Measurements from ENCODE around the gene DHRS1.

Gene DHRS1

DNA sequence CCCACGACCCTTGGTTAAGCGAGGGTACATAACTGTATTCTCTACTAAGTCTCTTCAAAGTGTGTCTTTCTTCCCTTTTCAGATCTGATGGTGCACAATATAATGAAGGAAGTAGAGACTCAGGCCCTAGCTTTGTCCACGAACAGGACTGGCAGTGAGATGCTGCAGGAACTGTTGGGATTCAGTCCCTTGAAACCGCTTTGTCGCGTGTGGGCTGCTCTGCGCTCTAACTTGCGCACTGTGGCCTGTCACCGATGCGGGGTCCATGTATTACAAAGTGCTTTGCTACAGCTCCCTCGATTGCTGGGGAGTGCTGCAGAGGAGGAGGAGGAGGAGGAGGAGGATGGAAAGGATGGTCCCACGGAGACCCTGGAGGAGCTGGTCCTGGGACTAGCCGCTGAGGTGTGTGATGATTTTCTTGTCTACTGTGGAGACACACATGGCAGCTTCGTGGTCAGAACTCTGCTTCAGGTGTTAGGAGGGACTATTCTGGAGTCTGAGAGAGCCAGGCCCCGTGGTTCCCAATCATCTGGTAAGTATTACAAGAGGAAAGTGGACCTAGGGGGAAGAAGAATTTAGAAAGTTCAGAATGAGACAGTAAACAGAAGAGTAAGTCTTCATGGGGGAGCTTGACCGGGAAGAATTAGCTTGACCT, 873 bp upstream of the DHRS1 start:
- DNase-seq (ENCODE audit: low read depth) = no peak

DNA sequence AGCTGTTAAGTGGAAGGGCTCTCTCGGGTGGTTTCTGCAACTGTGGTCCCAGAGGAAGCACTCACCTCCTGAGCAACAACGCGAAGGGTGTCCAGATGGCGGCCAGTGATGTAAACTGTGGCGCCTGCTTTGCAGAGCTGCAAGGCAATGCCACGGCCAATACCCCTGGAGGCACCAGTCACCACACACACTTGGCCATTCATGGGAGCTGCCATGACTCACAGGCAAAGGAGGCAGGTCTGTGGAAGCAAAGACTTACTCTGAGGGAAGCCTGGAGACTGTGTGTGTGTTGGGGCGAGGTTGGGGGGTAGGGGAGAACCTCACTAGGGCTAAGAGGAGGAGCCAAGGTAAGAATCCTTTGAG, 707 bp downstream of the DHRS1 start:
- DNase-seq (ENCODE audit: low read depth) = no peak
- H3K4me3 ChIP-seq (ENCODE audit: low read depth, low read length) = peak overlapping the region; percentile 98
- in situ Hi-C loops (cut with HindIII; ENCODE audit: low sequenced_read_pairs) = no loop called here
- TF ChIP-seq, protein P1, sequence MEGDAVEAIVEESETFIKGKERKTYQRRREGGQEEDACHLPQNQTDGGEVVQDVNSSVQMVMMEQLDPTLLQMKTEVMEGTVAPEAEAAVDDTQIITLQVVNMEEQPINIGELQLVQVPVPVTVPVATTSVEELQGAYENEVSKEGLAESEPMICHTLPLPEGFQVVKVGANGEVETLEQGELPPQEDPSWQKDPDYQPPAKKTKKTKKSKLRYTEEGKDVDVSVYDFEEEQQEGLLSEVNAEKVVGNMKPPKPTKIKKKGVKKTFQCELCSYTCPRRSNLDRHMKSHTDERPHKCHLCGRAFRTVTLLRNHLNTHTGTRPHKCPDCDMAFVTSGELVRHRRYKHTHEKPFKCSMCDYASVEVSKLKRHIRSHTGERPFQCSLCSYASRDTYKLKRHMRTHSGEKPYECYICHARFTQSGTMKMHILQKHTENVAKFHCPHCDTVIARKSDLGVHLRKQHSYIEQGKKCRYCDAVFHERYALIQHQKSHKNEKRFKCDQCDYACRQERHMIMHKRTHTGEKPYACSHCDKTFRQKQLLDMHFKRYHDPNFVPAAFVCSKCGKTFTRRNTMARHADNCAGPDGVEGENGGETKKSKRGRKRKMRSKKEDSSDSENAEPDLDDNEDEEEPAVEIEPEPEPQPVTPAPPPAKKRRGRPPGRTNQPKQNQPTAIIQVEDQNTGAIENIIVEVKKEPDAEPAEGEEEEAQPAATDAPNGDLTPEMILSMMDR (IDR thresholded peaks at IDR 0.05; ENCODE audit: low read depth, low read length, missing control alignments) = no peak

More for the DNA sequence above, 873 bp upstream of the DHRS1 start:
- TF ChIP-seq, protein P1 (IDR thresholded peaks at IDR 0.05; ENCODE audit: low read depth, low read length, missing control alignments) = no peak
- in situ Hi-C loops (cut with HindIII; ENCODE audit: low sequenced_read_pairs) = no loop called here
- peak overlapping the region; percentile 98 for H3K4me3 ChIP-seq (ENCODE audit: low read depth, low read length)

DNA sequence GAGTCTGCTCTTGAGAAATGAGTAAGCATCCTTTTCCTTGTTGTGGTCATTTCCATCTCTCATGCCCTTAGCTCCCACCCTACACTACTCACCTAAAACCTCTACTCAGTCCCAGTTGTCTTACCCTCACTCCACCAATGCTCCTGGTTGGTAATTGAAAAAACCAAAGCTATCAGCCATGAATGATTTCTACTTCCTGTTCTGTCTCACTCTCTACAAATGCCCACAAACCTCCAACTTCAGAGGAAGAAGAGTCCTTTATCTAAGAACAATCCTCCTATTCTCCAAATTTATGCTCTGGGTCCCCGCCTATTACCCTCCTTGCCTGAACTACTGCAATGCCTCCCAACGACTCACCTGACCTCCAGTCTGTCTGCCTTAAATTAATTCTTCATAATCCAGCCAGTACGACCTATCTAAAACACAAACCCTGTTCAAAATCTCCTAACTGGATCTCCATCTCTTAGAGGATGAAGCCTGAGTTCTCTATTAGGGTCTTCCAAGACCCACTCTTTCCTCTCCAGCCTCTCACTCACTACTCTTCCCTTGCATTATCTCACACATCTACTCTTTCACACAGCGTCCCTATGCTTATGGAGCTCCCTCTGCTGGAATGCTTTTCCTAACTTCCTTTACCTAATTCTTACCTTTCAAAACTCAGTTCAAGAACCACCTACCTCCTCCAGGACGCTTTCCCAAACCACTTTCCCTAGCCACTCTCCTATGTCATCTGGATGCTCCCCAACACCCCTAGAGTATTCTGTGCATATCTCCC, 2.2 kb downstream of the DHRS1 start:
- no peak for DNase-seq (ENCODE audit: low read depth)
- TF ChIP-seq, protein P1 (IDR thresholded peaks at IDR 0.05; ENCODE audit: low read depth, low read length, missing control alignments) = peak; percentile 60
- H3K4me3 ChIP-seq (ENCODE audit: low read depth, low read length) = no peak overlapping the region
- in situ Hi-C loops (cut with HindIII; ENCODE audit: low sequenced_read_pairs) = no loop called here

DNA sequence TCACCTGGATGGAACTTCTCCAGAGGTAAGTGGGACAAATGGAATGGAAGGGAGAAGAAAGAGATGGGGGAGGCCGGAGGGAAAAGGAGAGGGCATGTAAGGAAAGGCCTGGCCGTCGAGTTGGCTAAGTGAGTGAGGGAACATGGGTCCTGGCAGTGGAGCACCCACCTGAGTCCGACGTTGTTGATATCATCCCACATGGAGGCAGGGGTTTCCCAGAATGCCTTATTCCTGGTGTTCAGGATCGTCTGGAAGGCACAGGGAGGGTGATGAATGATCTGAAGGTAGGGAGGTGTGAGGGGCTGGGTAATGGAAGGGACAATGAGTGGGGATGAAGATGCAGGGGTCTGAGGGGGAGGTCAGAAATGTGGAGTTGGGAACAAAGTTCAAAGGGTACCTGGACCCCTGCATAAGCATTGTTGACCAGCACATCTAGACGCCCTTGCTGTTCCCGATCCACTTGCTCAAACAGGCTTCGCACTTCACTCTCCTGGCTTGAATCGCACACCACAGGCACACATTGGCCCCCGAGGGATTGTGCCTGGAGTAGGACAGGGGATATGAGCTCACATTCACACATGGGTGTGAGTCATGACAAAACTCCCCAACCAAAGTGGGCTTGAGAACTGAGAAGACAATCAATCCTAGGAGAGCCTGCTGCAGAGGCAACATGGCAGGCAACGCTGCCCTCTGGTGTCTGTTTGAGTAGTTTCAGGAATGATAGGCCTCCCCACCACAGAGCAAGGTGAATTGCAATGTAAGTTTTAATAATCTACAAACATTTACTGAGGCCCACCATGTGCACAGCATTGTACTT, 3.0 kb downstream of the DHRS1 start:
- no peak overlapping the region for H3K4me3 ChIP-seq (ENCODE audit: low read depth, low read length)
- DNase-seq (ENCODE audit: low read depth) = peak; percentile 84
- in situ Hi-C loops (cut with HindIII; ENCODE audit: low sequenced_read_pairs) = no loop called here
- TF ChIP-seq, protein P1 (IDR thresholded peaks at IDR 0.05; ENCODE audit: low read depth, low read length, missing control alignments) = peak; percentile 88

DNA sequence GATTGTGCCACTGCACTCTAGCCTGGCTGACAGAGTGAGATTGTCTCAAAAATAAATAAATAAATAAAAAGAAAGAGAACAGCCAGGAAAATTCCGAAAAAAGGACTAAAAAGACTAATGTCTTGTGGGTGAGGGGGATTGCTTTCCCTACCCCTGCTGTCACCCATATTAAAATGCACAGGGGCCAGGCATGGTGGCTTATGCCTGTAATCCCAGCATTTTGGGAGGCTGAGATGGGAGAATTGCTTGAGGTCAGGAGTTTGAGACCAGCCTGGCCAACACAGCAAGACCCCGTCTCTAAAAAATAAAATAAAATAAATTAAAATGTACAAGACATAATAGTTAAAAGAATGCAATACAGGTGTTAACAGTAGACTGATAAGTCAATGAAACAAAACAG, 6.1 kb downstream of the DHRS1 start:
- TF ChIP-seq, protein P1 (IDR thresholded peaks at IDR 0.05; ENCODE audit: low read depth, low read length, missing control alignments) = no peak
- in situ Hi-C loops (cut with HindIII; ENCODE audit: low sequenced_read_pairs) = no loop called here
- H3K4me3 ChIP-seq (ENCODE audit: low read depth, low read length) = no peak overlapping the region
- DNase-seq (ENCODE audit: low read depth) = no peak

DNA sequence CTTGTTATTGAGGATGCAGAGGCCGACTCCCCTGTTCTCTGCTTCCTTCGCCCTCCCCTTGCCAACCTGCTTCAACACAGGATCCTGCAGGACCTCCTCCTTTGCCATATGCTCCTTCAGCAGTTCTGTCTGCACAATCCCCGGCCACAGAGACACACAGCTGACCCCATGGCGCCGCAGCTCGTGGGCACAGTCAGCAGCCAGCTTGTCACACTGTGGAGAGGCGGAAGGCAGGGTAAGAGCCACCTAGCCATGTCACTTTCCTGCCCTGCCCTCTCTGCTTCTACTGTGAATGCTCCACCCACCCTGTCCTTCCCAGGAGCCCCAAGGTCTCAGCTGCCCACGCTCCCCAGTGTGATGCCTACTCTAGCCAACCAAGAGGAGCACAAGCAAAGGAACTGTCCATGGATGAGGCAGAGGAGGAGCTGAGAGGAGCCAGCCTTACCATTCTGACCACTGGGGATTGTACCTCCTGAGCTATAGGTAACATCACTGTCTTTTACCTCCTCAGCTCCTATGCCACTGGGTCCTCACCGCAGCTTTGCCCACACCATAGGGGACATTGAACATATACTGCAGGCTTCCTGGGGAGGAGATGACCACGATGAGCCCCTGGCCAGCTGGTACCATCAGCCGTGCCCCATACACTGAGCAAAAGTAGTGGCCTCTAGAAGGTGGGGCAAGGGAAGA, 7.3 kb downstream of the DHRS1 start:
- TF ChIP-seq, protein P1 (IDR thresholded peaks at IDR 0.05; ENCODE audit: low read depth, low read length, missing control alignments) = no peak
- DNase-seq (ENCODE audit: low read depth) = no peak
- in situ Hi-C loops (cut with HindIII; ENCODE audit: low sequenced_read_pairs) = no loop called here
- H3K4me3 ChIP-seq (ENCODE audit: low read depth, low read length) = no peak overlapping the region
